Testis (tissue), 3 donors: ENCODE data around the gene XPNPEP1. TPM values are rescaled to one million over a fixed set of nuclear protein-coding genes. Genes with fewer than 3 reads are reported as not detected.

Experiments used
- DNase-seq: peaks from one replicate; pipeline ENCODE4 v3.0.0-alpha.2; 2019
- H3K27ac ChIP-seq, 2 donors: fragments of 200-600 bp; sonication (generic); one replicate each; pipeline ENCODE4 v1.5.1; 2019
- H3K27me3 ChIP-seq: fragments of 200-600 bp; sonication (generic); one replicate; pipeline ENCODE4 v1.5.1; 2019
- H3K36me3 ChIP-seq: fragments of 200-600 bp; sonication (generic); one replicate; pipeline ENCODE4 v1.5.1; 2017; ENCODE audit warnings: low read depth; ENCODE audit errors: missing control alignments
- H3K4me1 ChIP-seq: fragments of 200-600 bp; sonication (generic); one replicate; pipeline ENCODE4 v1.5.1; 2019
- H3K4me3 ChIP-seq, 2 donors: fragments of 200-600 bp; sonication (generic); one replicate each; pipeline ENCODE4 v1.5.1; 2017 to 2019
- H3K9me3 ChIP-seq: fragments of 200-600 bp; sonication (generic); one replicate; pipeline ENCODE4 v1.5.1; 2017
- CTCF ChIP-seq, 3 experiments: fragments of 450-650 bp in 2 of 3; fragments of 200-600 bp in 1 of 3; sonication (generic) in 1 of 3; IDR thresholded peaks; one replicate each; pipeline ENCODE4 v1.5.1; 2016 to 2019; ENCODE audit warnings: antibody characterized with exemption in 3 of 3, mild to moderate bottlenecking in 2 of 3, moderate library complexity in 1 of 3
- POLR2A ChIP-seq: fragments of 450-650 bp; IDR thresholded peaks from one replicate; pipeline ENCODE4 v1.6.1; 2017; ENCODE audit warnings: antibody characterized with exemption, mild to moderate bottlenecking, moderate library complexity
- WGBS, 2 donors: methylation state at CpG; one replicate each; pipeline ENCODE4 v1.1.5; 2018; 5-methylcytosine and 5-hydroxymethylcytosine counted together
- intact Hi-C: fragments of 100-400 bp; cut with DNase I; formaldehyde crosslinking; loops from one replicate; pipeline ENCODE4 v1.15.1; 2023; ENCODE audit warnings: low total_unique reads
- polyA plus RNA-seq: library from polyadenylated mRNA; stranded (reverse); fragments of 350-450 nt; fragmentation: Illumina TruSeq; extraction: RNeasy Lipid Tissue Mini Kit (QIAGEN cat#74804); gene quantifications from one replicate; pipeline ENCODE4 v1.2.3, GENCODE V29; 2014; ENCODE audit warnings: low read depth, low replicate concordance; ENCODE audit not compliant: insufficient read depth
- total RNA-seq, 2 donors: library from RNA; depleted of rRNA; stranded (reverse); fragments of >200 nt; gene quantifications; one replicate each; pipeline ENCODE4 v1.2.3, GENCODE V29; 2016

XPNPEP1 gene
- total and polyA plus RNA-seq, 3 donors from 2014 or later = 55.5 to 118 (median 90.2) TPM

GRCh38 chr10:109953766-109954165 lies 30.5 kb upstream of the XPNPEP1 start:
- H3K27ac ChIP-seq = no peak overlapping the region
- TF ChIP-seq CTCF (IDR thresholded peaks at IDR 0.05) (no peak), POLR2A (no peak)
- no peaks in the 10 kb centered on the region for H3K36me3 ChIP-seq
- H3K9me3 ChIP-seq = no peaks in the 10 kb centered on the region
- H3K4me1 ChIP-seq = no peaks in the 10 kb centered on the region
- DNase-seq = no peak
- intact Hi-C loops = no loop called here
- 47 to 57% methylated on average over 2 of the region's 2 CpGs for WGBS, 2 donors
- no peaks in the 10 kb centered on the region for H3K27me3 ChIP-seq
- H3K4me3 ChIP-seq = no peak overlapping the region

- Histone ChIP-seq H3K4me1 (no peaks in the 10 kb centered on the region), H3K27ac (no peak overlapping the region), H3K36me3 (no peaks in the 10 kb centered on the region), H3K4me3 (no peak overlapping the region), H3K9me3 (no peaks in the 10 kb centered on the region), H3K27me3 (no peaks in the 10 kb centered on the region)
- intact Hi-C loops = no loop called here
- DNase-seq = no peak
- no peak for TF ChIP-seq POLR2A
- no peak for TF ChIP-seq CTCF (IDR thresholded peaks at IDR 0.05)
Measured at GRCh38 chr10:109952526-109952925, 29.2 kb upstream of the XPNPEP1 start.

GRCh38 chr10:109947111-109947920 lies 24.0 kb upstream of the XPNPEP1 start:
- no peak for TF ChIP-seq CTCF (IDR thresholded peaks at IDR 0.05)
- no peak for TF ChIP-seq POLR2A
- no peak overlapping the region for H3K27ac ChIP-seq
- H3K9me3 ChIP-seq = no peaks in the 10 kb centered on the region
- no peaks in the 10 kb centered on the region for H3K36me3 ChIP-seq
- H3K4me1 ChIP-seq = no peaks in the 10 kb centered on the region
- intact Hi-C loops = no loop called here
- DNase-seq = no peak
- no peak overlapping the region for H3K4me3 ChIP-seq
- no peaks in the 10 kb centered on the region for H3K27me3 ChIP-seq
- WGBS, 2 donors = 65 to 76% methylated on average over 5 of the region's 5 CpGs

- Histone ChIP-seq H3K36me3 (no peaks in the 10 kb centered on the region), H3K4me3 (no peak overlapping the region), H3K9me3 (no peaks in the 10 kb centered on the region), H3K4me1 (peaks cover 3% of the 10 kb centered on the region), H3K27ac (no peak overlapping the region), H3K27me3 (no peaks in the 10 kb centered on the region)
- intact Hi-C loops = no loop called here
- no peak for TF ChIP-seq CTCF (IDR thresholded peaks at IDR 0.05)
- TF ChIP-seq POLR2A = no peak
- WGBS, 2 donors = 83 to 85% methylated on average over 3 of the region's 3 CpGs
- no peak for DNase-seq
Measured at GRCh38 chr10:109946680-109947079, 23.4 kb upstream of the XPNPEP1 start.
